HG03064 (cell line): Measurements from ENCODE around the gene TTBK2.

Experiments used
- ATAC-seq: cut with Tn5 transposase; IDR thresholded peaks from one replicate; pipeline ENCODE4 v1.9.1; 2021; ENCODE audit warnings: low read depth; ENCODE audit not compliant: unreplicated experiment

TTBK2 gene

GRCh38 chr15:42705336-42705735, 215.2 kb downstream of the TTBK2 start:
- no peak for ATAC-seq

- no peak for ATAC-seq
Observed at GRCh38 chr15:42704492-42704926, 216.1 kb downstream of the TTBK2 start.

- no peak for ATAC-seq
Observed at GRCh38 chr15:42696626-42697025, 224.0 kb downstream of the TTBK2 start.

GRCh38 chr15:42695527-42696071, 225.0 kb downstream of the TTBK2 start:
- no peak for ATAC-seq

- ATAC-seq = no peak
Observed at GRCh38 chr15:42694398-42694797, 226.2 kb downstream of the TTBK2 start.

GRCh38 chr15:42693942-42694341, 226.6 kb downstream of the TTBK2 start:
- no peak for ATAC-seq

GRCh38 chr15:42693496-42693895, 227.1 kb downstream of the TTBK2 start:
- no peak for ATAC-seq

GRCh38 chr15:42692997-42693396, 227.6 kb downstream of the TTBK2 start:
- no peak for ATAC-seq

- no peak for ATAC-seq
Observed at GRCh38 chr15:42692536-42692935, 228.0 kb downstream of the TTBK2 start.

GRCh38 chr15:42691770-42692169, 228.8 kb downstream of the TTBK2 start:
- ATAC-seq = no peak

- no peak for ATAC-seq
Observed at GRCh38 chr15:42691308-42691707, 229.3 kb downstream of the TTBK2 start.
